Measurements from ENCODE around the gene IGSF1.

DNA sequence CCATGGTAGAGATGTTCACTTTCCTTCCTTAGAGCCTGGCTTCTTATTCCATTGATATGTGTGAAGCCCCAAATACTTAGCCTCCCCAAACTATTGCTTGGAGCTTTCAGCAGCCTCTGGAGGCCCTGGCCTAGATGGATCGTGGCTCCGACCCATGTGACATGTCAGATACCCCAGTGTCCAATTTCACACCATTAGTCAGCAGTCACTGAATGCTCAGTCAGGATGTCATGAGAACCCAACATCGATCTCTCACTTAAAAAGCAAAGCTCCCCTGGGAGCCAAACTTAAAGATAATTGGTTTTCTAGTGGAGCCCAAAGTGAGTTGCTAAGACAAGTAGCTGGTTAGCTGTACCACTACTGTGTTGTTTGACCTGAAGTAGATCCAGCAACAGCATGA is 41.6 kb upstream of the IGSF1 start:
- TF ChIP-seq FOXM1 (IDR thresholded peaks at IDR 0.05; ENCODE audit: borderline replicate concordance, low read depth) = no peak
- TF ChIP-seq TEAD4 (IDR thresholded peaks at IDR 0.05) = no peak
- TF ChIP-seq TCF12 (IDR thresholded peaks at IDR 0.05; ENCODE audit: low read depth) = no peak
- no peak for TF ChIP-seq RAD21 (IDR thresholded peaks at IDR 0.05; ENCODE audit: low read depth)
- TF ChIP-seq MAX (IDR thresholded peaks at IDR 0.05) = no peak
- TF ChIP-seq EGR1 (IDR thresholded peaks at IDR 0.05) = no peak
- TF ChIP-seq EP300 (IDR thresholded peaks at IDR 0.05; ENCODE audit: borderline replicate concordance) = no peak
- no peak for TF ChIP-seq TAF1 (IDR thresholded peaks at IDR 0.05; ENCODE audit: low read depth)
- TF ChIP-seq, protein P1, sequence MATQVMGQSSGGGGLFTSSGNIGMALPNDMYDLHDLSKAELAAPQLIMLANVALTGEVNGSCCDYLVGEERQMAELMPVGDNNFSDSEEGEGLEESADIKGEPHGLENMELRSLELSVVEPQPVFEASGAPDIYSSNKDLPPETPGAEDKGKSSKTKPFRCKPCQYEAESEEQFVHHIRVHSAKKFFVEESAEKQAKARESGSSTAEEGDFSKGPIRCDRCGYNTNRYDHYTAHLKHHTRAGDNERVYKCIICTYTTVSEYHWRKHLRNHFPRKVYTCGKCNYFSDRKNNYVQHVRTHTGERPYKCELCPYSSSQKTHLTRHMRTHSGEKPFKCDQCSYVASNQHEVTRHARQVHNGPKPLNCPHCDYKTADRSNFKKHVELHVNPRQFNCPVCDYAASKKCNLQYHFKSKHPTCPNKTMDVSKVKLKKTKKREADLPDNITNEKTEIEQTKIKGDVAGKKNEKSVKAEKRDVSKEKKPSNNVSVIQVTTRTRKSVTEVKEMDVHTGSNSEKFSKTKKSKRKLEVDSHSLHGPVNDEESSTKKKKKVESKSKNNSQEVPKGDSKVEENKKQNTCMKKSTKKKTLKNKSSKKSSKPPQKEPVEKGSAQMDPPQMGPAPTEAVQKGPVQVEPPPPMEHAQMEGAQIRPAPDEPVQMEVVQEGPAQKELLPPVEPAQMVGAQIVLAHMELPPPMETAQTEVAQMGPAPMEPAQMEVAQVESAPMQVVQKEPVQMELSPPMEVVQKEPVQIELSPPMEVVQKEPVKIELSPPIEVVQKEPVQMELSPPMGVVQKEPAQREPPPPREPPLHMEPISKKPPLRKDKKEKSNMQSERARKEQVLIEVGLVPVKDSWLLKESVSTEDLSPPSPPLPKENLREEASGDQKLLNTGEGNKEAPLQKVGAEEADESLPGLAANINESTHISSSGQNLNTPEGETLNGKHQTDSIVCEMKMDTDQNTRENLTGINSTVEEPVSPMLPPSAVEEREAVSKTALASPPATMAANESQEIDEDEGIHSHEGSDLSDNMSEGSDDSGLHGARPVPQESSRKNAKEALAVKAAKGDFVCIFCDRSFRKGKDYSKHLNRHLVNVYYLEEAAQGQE (IDR thresholded peaks at IDR 0.05; ENCODE audit: low read depth) = no peak
- TF ChIP-seq CREB1 (IDR thresholded peaks at IDR 0.05; ENCODE audit: low read depth) = no peak
- no peak for TF ChIP-seq CEBPB (IDR thresholded peaks at IDR 0.05)
- TF ChIP-seq, protein P2, sequence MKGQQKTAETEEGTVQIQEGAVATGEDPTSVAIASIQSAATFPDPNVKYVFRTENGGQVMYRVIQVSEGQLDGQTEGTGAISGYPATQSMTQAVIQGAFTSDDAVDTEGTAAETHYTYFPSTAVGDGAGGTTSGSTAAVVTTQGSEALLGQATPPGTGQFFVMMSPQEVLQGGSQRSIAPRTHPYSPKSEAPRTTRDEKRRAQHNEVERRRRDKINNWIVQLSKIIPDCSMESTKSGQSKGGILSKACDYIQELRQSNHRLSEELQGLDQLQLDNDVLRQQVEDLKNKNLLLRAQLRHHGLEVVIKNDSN (IDR thresholded peaks at IDR 0.05) = no peak
- no peak for TF ChIP-seq NFIC (IDR thresholded peaks at IDR 0.05)
